GM18873 (cell line): Measurements from ENCODE around the gene FHOD3.

ENCODE experiments used
- ATAC-seq: cut with Tn5 transposase; IDR thresholded peaks from one replicate; pipeline ENCODE4 v1.9.1; 2021; ENCODE audit warnings: mild to moderate bottlenecking, moderate library complexity, moderate number of reproducible peaks; ENCODE audit not compliant: unreplicated experiment, low FRiP score

Gene FHOD3

DNA sequence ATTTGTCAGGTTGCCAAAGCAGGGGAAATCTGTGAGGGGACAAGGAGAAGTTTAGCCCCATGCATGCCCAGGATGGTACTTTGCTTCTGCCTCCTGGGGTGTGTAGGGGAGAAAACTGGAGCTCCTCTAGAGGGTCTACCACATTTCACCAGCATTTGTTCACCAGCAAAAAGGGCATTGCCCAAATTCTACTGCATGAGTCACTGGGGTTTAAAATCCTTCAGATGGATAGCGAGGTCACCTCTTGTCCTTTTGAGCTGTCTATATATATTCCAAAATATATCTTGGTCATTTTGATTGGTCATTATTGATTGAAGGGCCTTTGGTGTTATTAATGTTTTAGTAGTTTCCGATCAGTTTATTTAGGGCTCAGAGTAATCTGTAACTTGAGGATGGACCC, 18.7 kb downstream of the FHOD3 start:
- ATAC-seq, result no peak

DNA sequence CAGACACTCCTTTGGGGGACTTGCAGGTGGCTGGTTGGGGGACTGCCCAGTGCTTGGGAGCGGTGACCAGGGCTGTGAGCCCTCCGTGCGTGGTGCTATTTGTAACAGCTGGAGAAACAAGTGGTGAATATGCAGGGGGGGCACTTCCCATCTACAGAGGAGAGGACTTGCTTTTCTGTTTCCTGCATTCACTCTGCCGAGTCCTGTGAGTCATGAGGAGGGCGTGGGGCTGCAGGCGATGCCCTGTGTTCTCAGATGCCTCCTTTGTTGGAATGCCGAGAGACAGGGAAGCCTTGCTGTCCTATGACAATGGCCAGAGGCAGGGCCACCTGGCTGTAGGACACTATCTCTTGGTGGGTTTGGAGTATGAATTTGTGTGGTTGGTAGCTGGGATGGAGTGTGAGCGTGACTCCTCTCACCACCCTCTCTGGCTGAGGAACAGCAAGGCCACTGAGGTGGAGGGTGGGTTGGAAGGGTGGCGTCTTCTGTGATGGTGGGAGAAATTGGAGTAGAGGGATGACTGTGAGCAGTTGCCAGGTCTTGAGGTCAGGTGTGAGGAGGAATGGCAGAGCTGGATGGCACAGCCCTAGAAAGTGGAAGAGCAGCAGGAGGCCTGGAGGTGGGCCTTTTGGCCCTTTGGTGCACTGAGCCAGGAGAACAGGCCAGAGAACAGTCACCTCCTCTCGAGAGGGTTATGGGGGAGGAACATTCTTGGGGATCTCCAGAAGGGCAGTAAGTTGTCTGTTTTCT, 24.3 kb downstream of the FHOD3 start:
- ATAC-seq, result no peak

DNA sequence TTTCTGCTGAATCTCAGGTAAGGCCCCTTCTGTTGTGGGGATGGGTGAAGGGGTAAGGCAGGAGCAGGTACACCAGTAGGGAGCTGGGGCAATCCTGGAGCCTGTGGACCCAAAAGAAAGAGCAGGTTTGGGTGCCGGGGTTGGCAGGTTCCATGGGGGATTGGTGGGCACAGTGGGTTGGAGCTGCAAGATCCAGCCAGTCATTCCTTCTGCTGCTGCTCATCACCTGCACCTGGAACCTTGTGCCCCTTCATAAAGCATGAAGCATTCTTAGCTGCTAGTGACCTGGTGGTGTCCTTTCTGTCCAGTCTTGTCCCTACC, 24.9 kb downstream of the FHOD3 start:
- no peak for ATAC-seq

DNA sequence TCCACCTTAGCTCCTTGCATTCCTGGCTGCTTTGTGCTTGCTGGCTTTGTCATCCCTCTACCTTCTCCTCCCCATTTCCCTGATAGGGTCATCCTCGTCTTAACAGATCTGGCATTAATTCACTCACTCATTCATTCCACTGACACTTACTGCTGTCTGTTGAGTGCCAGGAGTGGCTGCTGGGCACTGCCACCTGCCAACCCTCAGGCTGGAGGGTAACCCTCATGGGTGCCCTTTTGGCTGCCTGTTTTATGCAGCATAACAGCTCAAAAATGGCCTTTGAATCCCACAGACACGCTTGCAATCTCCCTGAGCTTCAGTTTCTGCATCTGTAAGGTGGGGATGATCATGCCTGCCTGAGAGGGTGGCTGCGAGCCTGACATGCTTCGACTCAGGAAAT, 25.2 kb downstream of the FHOD3 start:
- ATAC-seq, result no peak

DNA sequence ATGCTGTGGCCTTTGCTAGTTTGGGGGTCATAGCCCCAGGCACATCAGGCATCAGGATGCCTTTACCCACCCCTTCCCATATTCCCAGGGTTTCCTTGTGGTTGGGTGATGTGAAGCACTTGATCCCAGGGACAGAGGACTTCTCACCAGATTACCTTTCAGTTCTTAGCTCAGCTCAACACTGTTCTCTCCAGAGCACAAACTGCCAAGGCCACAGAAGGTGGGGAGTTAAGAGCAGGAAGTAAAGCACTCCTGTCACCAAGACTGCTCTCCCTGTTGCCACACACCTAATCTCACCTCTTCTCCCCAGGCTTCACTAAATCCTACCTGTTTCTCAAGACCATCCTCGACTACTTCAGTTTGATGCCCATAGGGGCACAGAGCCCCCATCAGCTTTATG, 25.9 kb downstream of the FHOD3 start:
- no peak for ATAC-seq

DNA sequence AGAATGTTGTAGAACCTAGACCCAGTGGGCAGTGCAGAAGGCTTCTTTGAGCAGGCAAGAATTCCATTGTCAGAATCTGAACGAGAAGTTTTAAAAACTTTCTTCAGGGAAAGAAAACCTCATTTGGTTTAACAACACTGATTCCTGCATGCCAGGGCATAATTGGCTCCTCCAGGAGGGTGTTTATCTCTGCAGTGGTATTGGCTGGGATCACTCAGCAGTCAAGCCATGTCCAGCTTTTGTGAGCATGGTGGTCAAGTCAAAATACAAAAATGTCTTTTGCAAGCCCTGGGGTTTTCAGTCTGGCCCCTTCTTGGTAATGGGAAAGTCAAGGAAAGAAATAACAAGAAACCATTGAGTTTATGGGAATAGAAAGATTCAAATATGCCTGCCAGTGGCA, 28.3 kb downstream of the FHOD3 start:
- no peak for ATAC-seq

DNA sequence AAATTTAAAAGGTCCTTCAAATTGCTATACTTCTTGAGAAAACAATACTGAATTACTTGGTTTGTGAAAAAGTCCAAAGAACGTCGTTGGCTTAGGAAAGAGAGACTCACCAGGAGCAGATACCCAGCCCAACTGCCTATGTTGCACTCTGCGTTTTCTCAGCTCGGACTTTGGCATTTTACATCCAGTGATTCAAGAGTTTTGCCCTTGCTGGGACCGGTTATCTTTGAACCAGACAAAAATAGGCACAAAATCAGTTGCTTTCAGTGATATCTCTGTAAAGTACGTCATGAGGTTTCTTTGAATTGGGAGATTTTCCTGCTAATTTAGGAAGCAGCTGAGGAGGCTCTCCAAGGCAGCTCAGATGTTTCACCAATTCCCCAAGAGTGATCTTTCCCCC, 29.3 kb downstream of the FHOD3 start:
- no peak for ATAC-seq

DNA sequence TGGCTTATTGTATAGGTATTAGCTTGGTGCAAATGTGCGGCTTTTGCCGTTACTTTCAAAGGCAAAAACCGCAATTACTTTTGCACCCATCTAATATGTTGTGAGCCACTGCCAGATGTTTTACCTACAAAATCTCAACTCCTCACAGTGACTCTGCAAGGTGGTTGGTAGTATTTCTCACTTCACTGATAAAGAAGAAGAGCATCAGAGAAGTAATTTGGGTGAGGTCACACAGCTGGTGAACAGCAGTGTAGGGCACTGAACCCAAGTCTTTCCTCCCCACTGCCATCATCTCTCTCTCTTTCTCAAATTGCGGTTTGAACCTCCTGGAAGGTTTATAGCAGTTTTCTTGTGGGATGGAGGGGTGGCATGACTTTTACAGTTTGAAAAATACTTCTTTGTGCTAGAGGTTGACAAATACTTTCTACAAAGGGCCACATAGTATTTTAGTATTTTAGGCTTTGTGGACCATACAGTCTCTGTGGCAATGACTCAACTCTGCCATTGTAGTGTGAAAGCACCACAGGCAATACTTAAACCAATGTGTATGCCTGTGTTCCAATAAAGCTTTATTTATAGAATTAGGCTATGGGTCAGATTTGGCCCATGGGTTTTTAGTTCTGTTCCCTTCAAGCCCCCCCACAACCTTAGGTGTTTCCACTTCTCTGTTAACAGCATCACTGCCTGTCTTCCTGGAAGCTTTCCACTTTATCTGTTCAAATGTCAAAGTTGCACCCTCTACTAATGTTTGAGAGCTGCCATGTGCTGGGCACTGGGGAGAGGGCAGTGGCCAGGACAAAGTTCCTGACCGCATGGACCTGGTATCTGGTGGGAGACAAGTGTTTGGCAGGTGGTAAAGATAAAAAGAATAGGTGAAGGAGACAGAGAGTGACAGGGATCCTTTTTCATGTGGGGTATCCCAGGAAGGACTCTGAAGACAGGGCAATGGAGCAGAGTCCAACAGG, 30.1 kb downstream of the FHOD3 start:
- ATAC-seq, result no peak

DNA sequence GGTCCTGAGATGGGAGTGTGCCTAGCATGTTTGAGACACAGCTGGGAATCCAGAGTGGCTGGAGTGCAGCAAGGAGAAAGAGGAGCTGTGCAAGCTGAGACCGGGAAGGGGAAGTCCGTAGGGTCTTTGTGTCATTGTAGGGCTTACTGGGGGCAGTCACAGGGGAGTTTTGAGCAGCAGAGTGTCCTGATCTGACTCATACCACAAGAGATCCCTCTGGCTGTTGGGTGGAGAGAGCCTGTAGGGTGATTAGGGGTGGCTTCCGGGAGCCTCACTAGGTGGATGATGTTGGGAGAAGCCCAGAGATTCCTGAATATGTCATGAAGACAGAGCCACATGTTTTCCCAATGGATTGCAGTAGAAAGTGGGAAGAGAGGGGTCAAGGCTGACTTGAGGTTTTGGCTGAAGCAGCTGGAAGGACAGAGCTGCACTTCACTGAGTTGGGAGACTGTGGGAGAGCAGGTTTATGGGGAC, 30.9 kb downstream of the FHOD3 start:
- no peak for ATAC-seq

DNA sequence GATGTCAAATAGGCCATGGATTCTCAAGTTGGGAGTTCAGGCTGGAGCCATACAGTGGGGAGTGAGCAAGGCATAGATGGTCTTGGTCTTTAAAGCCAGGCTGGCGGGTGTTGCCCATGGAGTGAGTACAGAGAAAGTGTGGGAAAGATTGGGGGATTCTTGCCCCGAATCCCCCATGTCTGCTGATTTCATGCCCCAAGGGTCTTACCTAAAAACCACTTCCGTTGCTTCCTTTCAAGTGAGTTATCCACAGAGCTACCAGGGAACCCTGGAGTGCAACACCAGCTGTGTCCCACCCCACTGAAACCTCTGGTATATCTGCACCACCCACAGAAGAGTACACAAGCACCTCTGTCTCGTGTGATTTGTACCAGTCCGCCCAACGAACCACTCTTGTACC, 31.4 kb downstream of the FHOD3 start:
- no peak for ATAC-seq

DNA sequence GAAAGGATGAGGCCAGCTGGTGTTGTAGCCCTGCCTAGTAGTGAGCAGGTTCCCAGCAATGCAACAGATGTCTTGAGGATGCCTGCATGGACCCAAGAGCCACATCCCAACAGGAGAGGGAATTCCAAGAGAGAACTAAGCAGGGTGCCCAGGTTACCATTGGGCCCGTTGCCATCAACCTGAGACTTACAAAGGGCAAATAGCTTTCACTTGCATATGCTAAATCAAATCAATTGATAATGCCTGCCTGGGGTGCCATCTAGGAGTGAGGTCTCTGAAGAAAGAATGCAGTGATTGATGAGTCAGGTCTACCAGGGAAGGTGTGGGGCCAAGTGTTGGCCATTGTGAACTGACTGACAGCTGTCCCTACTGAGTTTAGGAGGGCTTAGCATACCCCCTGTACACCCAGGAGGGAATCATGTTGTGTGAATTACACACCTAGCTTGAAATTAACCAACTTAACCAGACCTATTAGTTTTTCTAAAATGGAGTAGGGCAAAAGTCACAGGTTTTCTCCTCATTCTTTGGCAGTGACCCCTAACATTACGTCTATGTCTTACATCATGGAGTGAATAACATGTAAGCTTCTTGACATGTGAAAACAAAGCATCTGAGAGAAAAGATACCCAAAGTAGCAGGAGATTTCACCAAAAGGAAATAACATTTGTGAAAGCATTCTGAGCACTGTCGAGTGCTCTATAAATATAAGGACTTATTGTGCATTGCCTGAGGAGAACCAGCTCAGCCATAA, 32.3 kb downstream of the FHOD3 start:
- ATAC-seq, result no peak

DNA sequence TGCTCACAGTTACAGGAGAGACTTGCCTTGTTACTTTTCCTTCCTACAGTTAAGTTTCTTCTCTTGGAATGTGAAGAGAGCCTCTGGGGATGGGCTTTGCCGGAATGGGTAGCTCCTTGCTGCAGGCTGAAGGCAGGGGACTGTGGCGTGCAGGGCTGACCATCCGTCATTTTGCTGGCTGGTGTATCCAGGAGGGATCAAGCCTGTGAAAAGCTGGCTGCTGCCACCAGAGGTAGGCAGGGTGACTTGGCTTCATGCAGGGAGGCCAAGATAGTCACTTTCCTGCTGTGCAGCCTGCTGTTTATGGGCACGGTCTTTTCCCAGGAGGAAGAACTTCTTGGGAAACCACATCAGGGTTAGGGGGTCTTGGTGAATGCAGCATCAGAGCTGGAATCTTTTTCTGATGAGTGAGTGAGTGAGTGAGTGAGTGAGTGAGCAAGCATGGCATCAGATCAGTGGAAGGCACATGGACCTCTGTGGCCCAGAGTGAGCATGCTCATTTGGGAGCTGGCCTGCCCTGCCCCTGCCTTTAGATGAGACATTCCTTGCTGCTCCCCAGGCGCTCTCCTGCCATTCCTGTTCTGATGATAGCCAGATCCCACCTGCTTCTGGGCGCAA, 33.0 kb downstream of the FHOD3 start:
- no peak for ATAC-seq

DNA sequence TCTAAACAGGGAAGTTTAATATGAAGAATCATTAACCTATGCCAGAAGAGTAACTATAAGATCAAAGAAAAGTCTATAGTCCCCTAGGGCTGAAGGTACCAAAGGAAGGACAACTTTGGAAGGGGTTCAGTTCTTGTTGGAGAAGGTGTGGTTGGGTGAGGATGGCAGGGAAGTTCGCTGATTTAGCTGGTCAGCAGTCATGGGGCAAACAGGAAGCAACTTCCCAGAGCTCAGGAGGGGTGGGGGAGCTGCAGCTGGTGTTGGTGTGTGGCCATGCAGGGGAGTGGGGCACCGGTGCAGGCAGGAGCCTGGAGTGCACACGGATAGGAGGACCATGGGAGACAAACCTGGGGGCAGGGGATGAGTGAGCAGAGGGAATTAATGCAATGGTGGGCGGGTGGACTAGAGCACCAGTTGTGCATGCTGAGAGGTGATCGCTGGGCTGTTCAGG, 34.0 kb downstream of the FHOD3 start:
- no peak for ATAC-seq

DNA sequence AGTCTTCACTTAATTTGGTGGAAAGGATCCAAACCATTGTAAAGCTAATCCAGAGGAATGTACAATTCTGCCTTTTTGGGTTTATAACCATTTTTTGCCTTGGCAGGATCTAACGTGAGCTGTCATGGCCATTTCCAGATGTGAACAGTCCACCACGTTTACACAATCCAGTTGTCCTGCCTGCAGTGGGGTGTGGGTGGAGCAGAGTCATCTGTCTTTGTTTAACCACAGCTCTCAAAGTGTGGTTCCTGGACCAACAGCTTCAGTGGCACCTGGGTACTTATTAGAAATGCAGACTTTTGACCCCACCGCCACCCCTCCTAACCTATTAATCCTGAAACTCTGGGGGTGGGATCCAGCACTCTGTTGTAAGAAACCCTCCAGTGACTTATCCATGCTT, 35.9 kb downstream of the FHOD3 start:
- ATAC-seq, result no peak

DNA sequence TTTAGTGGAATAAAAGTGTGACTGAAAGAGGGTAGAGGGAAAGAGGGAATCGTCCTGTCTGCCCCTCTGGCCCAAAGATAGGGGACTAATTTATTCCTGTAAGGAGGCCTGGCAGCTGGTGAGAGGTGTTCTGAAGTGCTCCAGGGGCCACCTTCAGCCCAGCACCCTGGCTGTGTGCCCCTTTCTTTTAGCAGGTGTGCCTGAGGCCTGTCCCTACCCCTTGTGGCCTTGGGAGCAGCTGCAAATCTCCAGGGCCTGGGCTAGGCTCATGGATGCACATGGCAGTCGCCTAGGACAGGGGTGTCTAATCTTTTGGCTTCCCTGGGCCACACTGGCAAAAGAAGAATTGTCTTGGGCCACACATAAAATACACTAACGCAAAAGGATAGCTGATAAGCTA, 37.3 kb downstream of the FHOD3 start:
- no peak for ATAC-seq

DNA sequence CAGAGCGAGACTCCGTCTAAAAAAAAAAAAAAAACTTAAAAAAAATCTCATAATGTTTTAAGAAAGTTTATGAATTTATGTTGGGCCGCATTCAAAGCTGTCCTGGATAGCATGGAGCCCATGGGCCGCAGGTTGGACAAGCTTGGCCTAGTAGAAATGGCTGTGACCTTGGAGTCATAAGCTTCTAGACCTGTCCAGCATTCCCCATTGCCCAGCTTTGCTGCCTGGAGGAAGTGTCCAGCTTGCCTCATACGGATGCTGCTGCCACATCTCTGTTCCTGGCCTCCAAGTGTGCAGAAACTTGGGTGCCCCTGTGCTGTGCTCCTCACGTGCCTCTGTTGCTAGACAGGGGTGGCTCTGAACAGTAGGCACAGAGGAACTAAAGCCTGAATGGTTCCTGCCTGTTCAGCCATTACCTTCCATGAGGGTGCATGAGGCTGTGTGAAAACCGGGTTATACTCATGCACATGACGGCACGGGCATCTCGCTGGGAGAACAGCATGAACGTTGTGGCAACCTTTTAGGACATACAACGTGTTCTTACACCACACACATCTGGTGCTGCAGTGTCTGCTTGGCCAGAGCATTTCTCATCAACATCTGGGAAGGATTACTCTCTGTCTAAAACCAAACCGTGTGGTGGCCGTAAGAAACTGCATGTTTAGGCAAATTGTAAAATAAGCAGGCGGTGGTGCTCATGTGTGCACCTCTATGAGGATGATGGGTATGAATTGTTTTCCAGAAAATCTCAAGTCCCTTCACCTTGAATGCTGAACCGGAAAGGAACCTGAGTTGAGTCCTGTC, 38.2 kb downstream of the FHOD3 start:
- no peak for ATAC-seq

DNA sequence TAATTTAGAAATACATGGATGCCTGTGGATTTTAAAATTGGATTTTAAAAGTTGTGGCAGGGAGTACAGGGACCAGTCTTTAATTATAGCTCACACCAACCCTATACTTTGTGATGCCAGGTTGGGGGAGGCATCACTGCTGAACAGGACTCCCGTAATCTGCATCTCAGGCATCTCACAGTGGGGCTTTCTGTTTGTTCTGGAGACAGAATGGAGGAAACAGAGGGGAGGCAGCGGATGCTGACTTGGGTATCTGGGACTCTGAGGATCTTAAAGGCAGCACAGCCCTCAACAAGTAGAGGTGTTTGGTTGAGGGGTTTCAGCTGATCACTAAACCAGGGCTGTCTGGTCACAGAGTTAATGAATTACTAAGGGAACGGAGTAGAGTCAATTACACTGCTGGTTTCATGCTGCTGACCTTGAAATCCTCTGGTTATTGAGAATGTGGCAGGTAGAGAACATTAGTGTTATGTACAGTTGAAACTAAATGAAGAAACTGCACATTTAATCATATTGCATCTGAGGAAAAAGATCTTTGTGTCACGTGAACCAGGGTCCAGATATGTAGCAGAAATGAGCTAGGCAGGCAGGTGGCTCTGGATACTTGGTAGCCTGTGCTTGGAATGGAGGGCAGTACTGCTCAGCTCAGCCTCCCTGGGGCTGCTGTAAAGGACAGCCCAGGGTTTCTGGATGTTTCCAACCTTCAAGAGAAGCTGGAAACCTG, 40.3 kb downstream of the FHOD3 start:
- ATAC-seq, result no peak

DNA sequence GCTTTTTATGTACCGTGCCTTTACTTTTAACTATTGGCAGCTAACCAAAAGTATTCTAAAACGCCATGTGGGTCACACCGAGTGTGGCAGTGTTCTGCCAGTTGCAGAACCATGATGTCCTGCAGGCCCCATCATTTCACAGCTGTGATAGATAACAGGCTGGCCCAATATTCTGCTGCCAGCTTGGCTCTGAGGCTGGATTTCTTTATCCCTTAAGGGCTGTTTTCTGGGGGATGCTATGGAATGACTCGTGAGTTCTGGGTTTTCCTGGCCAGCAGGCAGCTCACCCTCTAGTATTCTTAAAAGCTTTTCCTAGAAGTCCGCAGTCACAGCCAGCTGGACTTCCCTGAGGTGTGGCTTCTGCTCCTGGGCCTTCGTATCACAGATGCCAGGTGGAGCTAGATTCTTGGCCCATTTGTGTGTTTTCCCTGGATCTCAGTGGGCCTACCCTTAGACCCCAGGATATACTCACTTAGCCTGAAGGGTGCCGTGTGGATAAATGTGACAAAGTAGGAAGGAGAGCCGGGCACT, 41.0 kb downstream of the FHOD3 start:
- no peak for ATAC-seq

DNA sequence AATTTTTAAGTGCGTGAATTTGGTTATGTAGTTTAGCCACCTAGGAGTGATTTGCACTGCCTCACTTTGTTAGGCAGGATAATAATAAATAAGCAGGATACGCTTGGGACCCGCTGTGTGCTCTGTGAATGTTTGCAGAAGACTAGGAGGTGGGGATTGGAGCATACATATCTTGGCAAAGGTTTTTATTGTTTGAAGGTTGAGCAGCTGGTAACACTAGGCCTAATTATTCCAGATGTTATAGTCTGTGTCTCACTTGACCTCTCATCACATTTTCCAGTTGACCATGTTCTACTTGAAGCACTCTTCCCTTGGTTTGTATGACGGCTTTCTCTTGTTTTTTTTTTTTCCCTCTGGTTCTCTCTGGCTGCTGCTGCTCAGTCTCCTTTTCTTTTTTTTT, 42.7 kb downstream of the FHOD3 start:
- ATAC-seq, result no peak
